WTC11 (cell line): Measurements from ENCODE around the gene PI4K2B. TPM values are rescaled to one million over a fixed set of nuclear protein-coding genes. Genes with fewer than 3 reads are reported as not detected.

Experiments
- ATAC-seq: fragments of 200-7000 bp; cut with Tn5 transposase; 2 replicates; pipeline ENCODE4 v1.10.0; 2021; ENCODE audit warnings: mild to moderate bottlenecking, moderate library complexity
- CTCF ChIA-PET: fragments of 300-600 bp; sonication (Branson Sonifier 250); formaldehyde crosslinking; loops from one replicate; lab custom pipeline; 2021; ENCODE audit warnings: antibody characterized with exemption; lab: Charles Lee
- POLR2A ChIA-PET: fragments of 350-600 bp; sonication (Branson Sonifier 250); formaldehyde crosslinking; loops from one replicate; lab custom pipeline; 2021; ENCODE audit warnings: antibody characterized with exemption; lab: Charles Lee
- DNase-seq: peaks from one replicate; pipeline ENCODE4 v3.0.0; 2021; ENCODE audit warnings: low spot score
- H3K27ac Mint-ChIP-seq: 2 replicates; pipeline ENCODE4 v1.8.0; 2021; ENCODE audit warnings: mixed read lengths
- H3K27me3 Mint-ChIP-seq: 2 replicates; pipeline ENCODE4 v1.8.0; 2021; ENCODE audit warnings: low read depth, mild to moderate bottlenecking, moderate library complexity, mixed read lengths
- H3K36me3 Mint-ChIP-seq: 2 replicates; pipeline ENCODE4 v1.8.0; 2021; ENCODE audit warnings: mixed read lengths
- H3K4me1 Mint-ChIP-seq: 2 replicates; pipeline ENCODE4 v1.8.0; 2022; ENCODE audit warnings: mixed read lengths
- H3K4me3 Mint-ChIP-seq: 2 replicates; pipeline ENCODE4 v1.8.0; 2021; ENCODE audit warnings: mild to moderate bottlenecking, moderate library complexity, mixed read lengths
- H3K9me3 Mint-ChIP-seq: 2 replicates; pipeline ENCODE4 v1.8.0; 2021; ENCODE audit warnings: mixed read lengths
- CREM ChIP-seq: sonication (generic); formaldehyde crosslinking; IDR thresholded peaks from 2 replicates; pipeline ENCODE4 v1.8.1; 2022; ENCODE audit warnings: mild to moderate bottlenecking, missing genetic modification reagents, moderate library complexity
- CTCF ChIP-seq: fragments of 200-600 bp; IDR thresholded peaks from 2 replicates; pipeline ENCODE4 v1.8.0; 2022; ENCODE audit warnings: antibody characterized with exemption
- E2F1 ChIP-seq: sonication (generic); formaldehyde crosslinking; IDR thresholded peaks from 2 replicates; pipeline ENCODE4 v1.8.0; 2022; ENCODE audit warnings: mild to moderate bottlenecking, missing genetic modification reagents
- E2F4 ChIP-seq: sonication (generic); formaldehyde crosslinking; IDR thresholded peaks from 2 replicates; pipeline ENCODE4 v1.8.1; 2022; ENCODE audit warnings: low read depth, mild to moderate bottlenecking, moderate library complexity, missing genetic modification reagents, borderline replicate concordance
- FOXJ3 ChIP-seq: sonication (generic); formaldehyde crosslinking; IDR thresholded peaks from 2 replicates; pipeline ENCODE4 v1.9.0; 2021; ENCODE audit warnings: missing genetic modification reagents, mild to moderate bottlenecking, borderline replicate concordance
- FOXP4 ChIP-seq: sonication (generic); formaldehyde crosslinking; IDR thresholded peaks from 2 replicates; pipeline ENCODE4 v1.8.0; 2022; ENCODE audit warnings: mild to moderate bottlenecking, missing genetic modification reagents
- JUN ChIP-seq: sonication (generic); formaldehyde crosslinking; IDR thresholded peaks from 2 replicates; pipeline ENCODE4 v1.8.0; 2023; ENCODE audit warnings: mild to moderate bottlenecking, missing genetic modification reagents
- MLX ChIP-seq: sonication (generic); formaldehyde crosslinking; IDR thresholded peaks from 2 replicates; pipeline ENCODE4 v1.8.1; 2023; ENCODE audit warnings: mild to moderate bottlenecking, missing genetic modification reagents, moderate library complexity
- MXD4 ChIP-seq: fragments of 250-450 bp; sonication (Bioruptor Pico); IDR thresholded peaks from 2 replicates; pipeline ENCODE4 v1.8.0; 2021; ENCODE audit warnings: mild to moderate bottlenecking, moderate library complexity, borderline replicate concordance
- NR2C2 ChIP-seq: sonication (generic); formaldehyde crosslinking; IDR thresholded peaks from 2 replicates; pipeline ENCODE4 v1.8.0; 2022; ENCODE audit warnings: mild to moderate bottlenecking, missing genetic modification reagents
- OVOL2 ChIP-seq: fragments of 250-450 bp; sonication (Bioruptor Pico); IDR thresholded peaks from 2 replicates; pipeline ENCODE4 v1.9.0; 2021; ENCODE audit warnings: mild to moderate bottlenecking, borderline replicate concordance
- SOX15 ChIP-seq: fragments of 250-450 bp; sonication (Bioruptor Pico); IDR thresholded peaks from 2 replicates; pipeline ENCODE4 v1.9.0; 2021; ENCODE audit warnings: mild to moderate bottlenecking
- USF1 ChIP-seq: sonication (generic); formaldehyde crosslinking; IDR thresholded peaks from 2 replicates; pipeline ENCODE4 v1.8.0; 2022; ENCODE audit warnings: mild to moderate bottlenecking, missing genetic modification reagents
- ZBTB43 ChIP-seq: sonication (generic); formaldehyde crosslinking; IDR thresholded peaks from 2 replicates; pipeline ENCODE4 v1.8.1; 2023; ENCODE audit warnings: mild to moderate bottlenecking, missing genetic modification reagents
- ZNF138 ChIP-seq: sonication (generic); formaldehyde crosslinking; conservative IDR thresholded peaks from 2 replicates; pipeline ENCODE4 v1.8.1; 2022; ENCODE audit warnings: mild to moderate bottlenecking, moderate library complexity, missing genetic modification reagents
- ZNF423 ChIP-seq: fragments of 250-450 bp; sonication (Bioruptor Pico); IDR thresholded peaks from 2 replicates; pipeline ENCODE4 v2.1.2; 2022; ENCODE audit warnings: mild to moderate bottlenecking, moderate library complexity
- ZNF532 ChIP-seq: fragments of 250-450 bp; sonication (Bioruptor Pico); IDR thresholded peaks from 2 replicates; pipeline ENCODE4 v1.9.0; 2021; ENCODE audit warnings: mild to moderate bottlenecking, borderline replicate concordance
- total RNA-seq: library from RNA; stranded (reverse); gene quantifications from 3 replicates; pipeline ENCODE4 v1.2.3, GENCODE V29; 2021

PI4K2B gene
- total RNA-seq, 1 experiment from 2014 or later: 15.1 TPM

GRCh38 chr4:25212822-25213221 is 21.0 kb upstream of the PI4K2B start:
- no peak overlapping the region for H3K27ac Mint-ChIP-seq
- peaks cover 49% of the 10 kb centered on the region for H3K9me3 Mint-ChIP-seq
- ChIA-PET POLR2A (no interaction called here), CTCF (no interaction called here)
- no peak for TF ChIP-seq E2F1 (CRISPR knock-in tag)
- no peak for TF ChIP-seq CTCF
- TF ChIP-seq CREM (CRISPR knock-in tag): no peak
- no peak for TF ChIP-seq SOX15 (CRISPR knock-in tag)
- no peak for TF ChIP-seq MLX (CRISPR knock-in tag)
- no peak for TF ChIP-seq ZNF423 (CRISPR knock-in tag)
- no peak for TF ChIP-seq ZBTB43
- TF ChIP-seq E2F4: no peak
- TF ChIP-seq NR2C2: no peak
- TF ChIP-seq USF1: no peak
- TF ChIP-seq FOXP4 (CRISPR knock-in tag): no peak
- TF ChIP-seq ZNF532: no peak
- no peak for TF ChIP-seq MXD4 (CRISPR knock-in tag)
- no peak for TF ChIP-seq JUN (CRISPR knock-in tag)
- no peak for TF ChIP-seq FOXJ3
- no peak for TF ChIP-seq ZNF138
- no peak for TF ChIP-seq OVOL2
- peaks cover 32% of the 10 kb centered on the region for H3K4me1 Mint-ChIP-seq
- ATAC-seq (no peak), DNase-seq (no peak)
- peaks cover 28% of the 10 kb centered on the region for H3K36me3 Mint-ChIP-seq
- no peak overlapping the region for H3K4me3 Mint-ChIP-seq
- no peaks in the 10 kb centered on the region; the same call in 1 of the 2 replicates for H3K27me3 Mint-ChIP-seq
